DOHH2 (cell line): ENCODE results near the gene AKAP10.

Experiments used
- EZH2phosphoT487 ChIP-seq: fragments of 200-600 bp; sonication (generic); IDR thresholded peaks from 2 replicates; pipeline ENCODE4 v1.6.1; 2017; ENCODE audit warnings: borderline replicate concordance, mild to moderate bottlenecking, antibody characterized with exemption, low read length, moderate library complexity, mixed read lengths
- TF ChIP-seq, protein P1 (sequence below): fragments of 200-600 bp; sonication (generic); IDR thresholded peaks from one replicate; pipeline ENCODE4 v1.5.1; 2014; ENCODE audit warnings: antibody characterized with exemption, mild to moderate bottlenecking, low read depth, low read length; ENCODE audit not compliant: poor library complexity, severe bottlenecking

DNA sequence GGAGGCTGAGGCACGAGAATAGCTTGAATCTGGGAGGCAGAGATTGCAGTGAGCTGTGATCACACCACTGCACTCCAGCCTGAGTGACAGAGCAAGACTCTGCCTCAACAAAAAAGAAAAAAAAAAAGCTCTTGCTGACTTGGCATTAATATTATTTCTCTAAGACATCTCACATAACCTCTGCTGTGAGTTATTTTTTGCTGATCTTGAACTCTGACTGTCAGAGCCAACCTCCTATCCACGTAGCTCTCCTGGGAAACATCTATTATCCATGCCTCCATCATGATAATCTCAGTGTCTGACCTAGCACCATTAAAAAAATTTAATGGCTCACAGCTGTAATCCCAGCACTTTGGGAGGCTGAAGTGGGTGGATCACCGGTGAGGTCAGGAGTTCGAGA, 97.2 kb downstream of the AKAP10 start:
- TF ChIP-seq, protein P1, sequence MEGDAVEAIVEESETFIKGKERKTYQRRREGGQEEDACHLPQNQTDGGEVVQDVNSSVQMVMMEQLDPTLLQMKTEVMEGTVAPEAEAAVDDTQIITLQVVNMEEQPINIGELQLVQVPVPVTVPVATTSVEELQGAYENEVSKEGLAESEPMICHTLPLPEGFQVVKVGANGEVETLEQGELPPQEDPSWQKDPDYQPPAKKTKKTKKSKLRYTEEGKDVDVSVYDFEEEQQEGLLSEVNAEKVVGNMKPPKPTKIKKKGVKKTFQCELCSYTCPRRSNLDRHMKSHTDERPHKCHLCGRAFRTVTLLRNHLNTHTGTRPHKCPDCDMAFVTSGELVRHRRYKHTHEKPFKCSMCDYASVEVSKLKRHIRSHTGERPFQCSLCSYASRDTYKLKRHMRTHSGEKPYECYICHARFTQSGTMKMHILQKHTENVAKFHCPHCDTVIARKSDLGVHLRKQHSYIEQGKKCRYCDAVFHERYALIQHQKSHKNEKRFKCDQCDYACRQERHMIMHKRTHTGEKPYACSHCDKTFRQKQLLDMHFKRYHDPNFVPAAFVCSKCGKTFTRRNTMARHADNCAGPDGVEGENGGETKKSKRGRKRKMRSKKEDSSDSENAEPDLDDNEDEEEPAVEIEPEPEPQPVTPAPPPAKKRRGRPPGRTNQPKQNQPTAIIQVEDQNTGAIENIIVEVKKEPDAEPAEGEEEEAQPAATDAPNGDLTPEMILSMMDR = no peak
- TF ChIP-seq EZH2phosphoT487 = no peak
